ENCODE measurements around the gene ADGRG1.

- TF ChIP-seq, protein P1, sequence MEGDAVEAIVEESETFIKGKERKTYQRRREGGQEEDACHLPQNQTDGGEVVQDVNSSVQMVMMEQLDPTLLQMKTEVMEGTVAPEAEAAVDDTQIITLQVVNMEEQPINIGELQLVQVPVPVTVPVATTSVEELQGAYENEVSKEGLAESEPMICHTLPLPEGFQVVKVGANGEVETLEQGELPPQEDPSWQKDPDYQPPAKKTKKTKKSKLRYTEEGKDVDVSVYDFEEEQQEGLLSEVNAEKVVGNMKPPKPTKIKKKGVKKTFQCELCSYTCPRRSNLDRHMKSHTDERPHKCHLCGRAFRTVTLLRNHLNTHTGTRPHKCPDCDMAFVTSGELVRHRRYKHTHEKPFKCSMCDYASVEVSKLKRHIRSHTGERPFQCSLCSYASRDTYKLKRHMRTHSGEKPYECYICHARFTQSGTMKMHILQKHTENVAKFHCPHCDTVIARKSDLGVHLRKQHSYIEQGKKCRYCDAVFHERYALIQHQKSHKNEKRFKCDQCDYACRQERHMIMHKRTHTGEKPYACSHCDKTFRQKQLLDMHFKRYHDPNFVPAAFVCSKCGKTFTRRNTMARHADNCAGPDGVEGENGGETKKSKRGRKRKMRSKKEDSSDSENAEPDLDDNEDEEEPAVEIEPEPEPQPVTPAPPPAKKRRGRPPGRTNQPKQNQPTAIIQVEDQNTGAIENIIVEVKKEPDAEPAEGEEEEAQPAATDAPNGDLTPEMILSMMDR (IDR thresholded peaks at IDR 0.05): no peak
- TF ChIP-seq POLR2A (IDR thresholded peaks at IDR 0.05): no peak
- TF ChIP-seq POLR2AphosphoS5 (IDR thresholded peaks at IDR 0.05; ENCODE audit: insufficient read depth in 1 of 2, low read depth in 1 of 2): no peak
These were observed 37.8 kb upstream of the ADGRG1 start for GRCh38 chr16:57590654-57591085.

All from vagina (tissue), 2 donors.